Activated CD8-positive, alpha-beta memory T cell treated with anti-CD3 and anti-CD28 coated beads, Interleukin-2, amount 50 U/mL, for 1 hour (primary cell): ENCODE measurements around the gene IFITM1.
"Not testable (repeated sequence)": the region's sequence is repeated elsewhere in the genome, so short reads cannot be mapped to it uniquely, and the experiment has no call there.

Source experiments
- DNase-seq: peaks from one replicate; pipeline ENCODE4 v3.0.0-alpha.2; 2020; ENCODE audit errors: extremely low read depth

The IFITM1 gene

DNA sequence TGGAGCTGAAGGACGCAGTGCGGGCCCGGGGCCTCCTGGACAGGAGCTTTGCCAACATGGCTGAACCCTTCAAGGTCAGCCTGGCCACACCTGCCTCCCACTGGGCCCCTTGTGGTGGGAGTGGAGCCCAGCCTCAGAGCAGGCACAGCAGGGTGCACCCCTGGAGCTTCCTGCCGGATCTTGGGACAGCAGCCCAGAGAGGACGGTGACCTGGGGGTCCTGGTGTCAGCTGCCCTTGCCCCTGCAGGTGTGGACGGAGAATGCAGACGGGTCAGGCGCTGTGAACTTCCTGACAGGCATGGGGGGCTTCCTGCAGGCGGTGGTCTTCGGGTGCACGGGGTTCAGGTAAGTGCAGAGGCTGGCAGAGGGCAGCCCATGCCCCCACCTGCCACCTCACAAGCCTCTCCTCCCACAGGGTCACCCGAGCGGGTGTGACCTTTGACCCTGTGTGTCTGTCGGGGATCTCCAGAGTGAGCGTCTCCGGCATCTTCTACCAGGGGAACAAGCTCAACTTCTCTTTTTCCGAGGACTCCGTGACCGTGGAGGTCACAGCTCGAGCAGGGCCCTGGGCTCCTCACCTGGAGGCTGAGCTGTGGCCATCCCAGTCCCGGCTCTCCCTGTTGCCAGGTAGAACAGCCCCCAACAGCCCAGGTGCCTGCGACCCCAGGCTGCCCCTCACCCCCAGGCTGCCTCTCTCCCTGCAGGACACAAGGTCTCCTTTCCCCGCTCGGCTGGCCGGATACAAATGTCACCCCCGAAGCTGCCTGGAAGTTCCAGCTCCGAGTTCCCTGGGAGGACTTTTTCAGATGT is 19.8 kb upstream of the IFITM1 start:
- no peak for DNase-seq

DNA sequence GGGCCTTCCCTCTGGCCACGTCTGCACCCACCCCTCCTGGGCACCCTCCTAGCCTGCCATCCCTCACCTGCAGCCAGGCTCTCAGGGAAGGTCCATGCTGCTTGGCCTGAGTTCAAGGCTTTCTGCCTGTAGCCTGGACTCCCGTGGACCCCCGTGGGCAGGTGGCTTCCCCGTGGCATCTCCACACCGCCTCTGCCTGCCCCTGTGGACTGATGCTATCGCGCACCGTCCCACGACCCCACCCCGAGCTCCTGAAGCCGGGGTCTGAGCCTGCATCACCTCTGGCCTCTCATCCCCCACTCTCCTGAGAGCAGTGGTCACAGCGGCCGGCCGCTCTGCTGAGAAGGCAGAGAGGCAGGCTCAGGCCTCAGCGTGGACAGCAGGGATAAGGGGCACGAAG is 19.1 kb upstream of the IFITM1 start:
- no peak for DNase-seq

DNA sequence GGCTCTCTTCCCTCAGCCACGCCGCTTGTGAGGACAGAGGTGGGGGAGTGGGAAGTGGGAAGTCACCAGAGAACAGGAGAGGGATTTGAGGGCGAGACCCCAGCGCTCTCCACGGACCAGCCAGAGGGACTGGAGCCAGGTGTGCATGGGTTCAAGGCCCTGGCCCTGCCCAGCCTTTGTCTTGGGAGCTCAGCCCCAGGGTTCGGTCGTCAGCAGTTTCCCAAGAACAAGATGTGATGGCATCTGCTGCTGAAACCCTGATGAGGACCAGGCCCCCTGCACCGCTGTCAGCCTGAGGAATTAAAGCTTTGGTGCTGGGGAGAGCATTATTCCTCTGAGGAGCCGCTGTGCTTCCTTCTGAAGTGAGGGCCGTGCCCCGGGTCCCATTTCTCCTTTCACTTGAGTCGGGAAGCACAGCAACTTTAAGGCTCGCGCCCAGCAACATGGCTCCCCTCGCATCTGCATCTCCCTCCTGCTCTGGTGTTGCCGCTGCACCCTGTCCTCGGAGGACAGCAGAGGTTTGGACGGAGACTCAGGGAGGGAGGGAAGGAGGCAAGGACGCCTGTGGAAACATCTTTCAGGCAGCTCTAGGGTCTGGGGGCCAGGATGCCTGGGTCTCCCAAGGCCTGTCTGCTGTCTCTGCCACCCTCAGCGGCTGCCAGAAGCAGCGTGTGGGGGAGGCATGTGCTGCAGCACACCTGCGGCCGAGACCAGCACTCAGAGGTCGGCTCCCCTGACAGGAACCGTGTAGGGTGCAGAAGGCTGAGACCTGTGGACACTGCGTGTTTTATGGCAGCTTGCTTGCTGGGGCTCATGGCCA is 18.3 kb upstream of the IFITM1 start:
- no peak for DNase-seq

DNA sequence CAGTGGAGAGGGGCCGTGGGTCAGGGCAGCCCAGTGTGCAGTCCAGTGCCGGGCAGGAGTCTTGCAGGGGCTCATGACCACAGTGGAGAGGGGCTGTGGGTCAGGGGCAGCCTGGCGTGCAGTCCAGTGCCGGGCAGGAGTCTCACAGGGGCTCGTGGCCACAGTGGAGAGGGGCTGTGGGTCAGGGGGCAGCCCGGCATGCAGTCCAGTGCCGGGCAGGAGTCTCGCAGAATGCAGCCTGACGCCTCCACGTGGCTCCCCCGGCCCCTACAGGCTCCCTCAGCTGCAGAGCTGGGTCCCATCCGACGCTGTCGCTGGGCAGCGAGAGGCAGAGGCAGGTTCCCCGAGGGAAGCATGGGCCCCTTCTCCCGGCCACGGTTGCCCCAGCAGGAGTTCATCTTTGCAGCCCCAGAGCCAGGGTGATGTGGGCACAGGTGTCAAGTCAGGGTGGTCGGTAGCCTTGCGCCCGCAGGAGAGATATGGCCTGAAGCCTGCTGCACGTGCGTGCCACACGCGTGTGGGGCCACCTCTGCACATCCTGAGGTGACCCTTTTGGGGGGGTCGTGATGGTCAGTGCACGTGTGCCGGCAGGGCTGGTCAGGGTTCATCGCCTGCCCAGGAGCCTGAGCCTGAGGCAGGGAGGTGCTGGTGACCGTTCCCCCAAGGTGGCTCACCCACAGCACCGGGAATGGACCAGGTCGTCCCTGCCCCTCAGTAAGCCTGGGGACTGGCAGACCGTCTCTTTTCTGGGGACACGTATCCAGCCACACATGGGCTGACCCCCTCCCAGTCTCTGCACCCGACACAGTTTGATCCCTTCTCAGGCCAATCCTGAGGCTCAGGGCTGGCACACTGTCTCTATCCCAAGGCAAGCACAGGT is 17.4 kb upstream of the IFITM1 start:
- DNase-seq: no peak

DNA sequence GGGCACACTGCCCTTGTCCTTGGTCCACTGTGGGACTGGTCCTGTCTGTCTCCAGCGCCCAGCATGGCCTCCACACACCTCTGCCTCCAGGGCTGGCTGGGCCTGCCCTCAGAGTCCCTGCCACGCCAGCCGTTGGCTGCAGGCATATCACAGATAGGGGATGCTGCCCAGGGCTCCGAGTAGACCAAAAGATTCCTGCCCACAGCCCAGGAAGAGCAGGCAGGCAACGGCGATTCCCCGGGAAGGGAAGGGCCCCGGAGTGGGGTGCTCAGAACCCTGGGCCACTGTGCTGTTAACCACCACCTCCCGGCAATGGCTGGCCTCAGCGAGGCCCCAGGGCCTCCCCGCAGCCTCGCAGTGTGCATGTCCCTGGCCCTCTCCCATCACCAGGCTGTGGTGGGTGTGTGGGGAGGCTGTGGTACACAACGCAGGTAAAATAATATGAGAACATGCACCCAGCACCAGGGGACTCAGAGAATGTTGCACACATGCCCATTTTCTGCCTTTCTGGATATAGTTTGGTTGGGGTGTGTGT is 16.7 kb upstream of the IFITM1 start:
- DNase-seq: no peak

DNA sequence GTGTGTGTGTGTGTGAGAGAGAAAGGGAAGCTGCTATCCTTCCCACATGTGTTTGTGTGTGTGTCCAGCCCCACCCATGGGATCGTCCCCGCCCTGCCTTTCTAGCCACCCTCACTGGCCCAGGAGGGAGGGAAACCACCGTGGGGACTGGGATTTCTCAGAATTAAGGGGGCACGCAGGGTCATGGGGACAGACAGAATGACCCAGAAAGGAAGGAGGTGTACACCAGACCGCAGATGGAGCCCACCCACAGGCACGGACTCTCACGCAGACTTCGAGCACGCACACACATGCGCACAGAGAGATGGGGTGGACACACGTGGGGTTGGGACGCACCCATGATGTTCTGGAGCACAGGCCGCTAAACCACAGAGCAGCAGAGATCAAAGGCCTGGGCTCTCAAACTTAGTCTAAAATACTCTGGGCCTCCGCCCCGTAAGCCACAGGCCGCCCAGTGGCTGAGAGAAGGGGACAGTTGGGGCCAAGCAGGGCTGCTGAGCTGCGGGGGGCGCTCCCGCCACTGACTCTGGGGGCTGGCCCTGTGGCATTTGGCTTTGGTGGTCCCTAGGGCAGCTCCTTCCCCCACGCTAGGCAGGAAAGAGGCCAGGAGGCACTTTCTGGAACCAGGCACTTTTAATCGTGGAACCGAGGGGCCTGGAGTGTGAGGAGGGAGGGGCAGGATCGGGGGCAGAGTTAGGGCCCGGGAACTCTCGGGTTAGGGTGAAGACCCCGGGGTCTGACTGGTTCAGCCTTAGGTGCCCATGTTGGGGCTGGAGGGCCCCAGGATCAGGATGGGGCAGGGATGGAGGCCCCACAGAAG is 16.0 kb upstream of the IFITM1 start:
- no peak for DNase-seq

DNA sequence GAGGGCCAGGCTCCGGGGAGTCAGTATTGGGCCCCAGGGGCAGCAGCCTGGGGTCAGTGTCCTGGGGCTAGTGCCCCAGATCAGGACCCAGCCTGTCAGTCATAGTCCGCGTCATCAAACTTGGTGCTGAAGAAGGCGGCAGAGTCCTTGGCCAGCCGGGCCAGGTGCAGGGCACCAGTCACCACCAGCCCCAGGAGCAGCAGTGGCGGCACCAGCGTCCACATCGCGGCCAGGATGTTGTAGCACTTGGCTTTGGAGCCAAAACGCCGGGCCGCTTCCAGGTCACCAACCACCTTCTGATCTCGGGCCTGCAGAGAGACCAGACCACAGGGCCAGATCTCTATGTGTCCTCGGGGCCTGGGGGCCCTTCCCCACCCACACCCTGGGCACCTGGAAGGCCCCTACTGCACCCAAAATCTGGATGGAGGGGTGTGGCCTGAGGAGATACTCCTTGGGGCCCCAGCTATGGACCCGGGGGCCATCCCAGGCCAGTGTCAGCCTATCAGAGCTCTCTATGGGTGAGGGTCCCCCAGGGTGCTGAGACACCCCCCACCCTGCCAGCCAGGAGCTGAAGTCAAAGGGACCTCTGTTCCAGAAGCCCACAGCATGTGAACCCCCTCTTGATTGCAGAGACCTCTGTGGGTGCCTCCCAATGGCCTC is 15.3 kb upstream of the IFITM1 start:
- DNase-seq: no peak

DNA sequence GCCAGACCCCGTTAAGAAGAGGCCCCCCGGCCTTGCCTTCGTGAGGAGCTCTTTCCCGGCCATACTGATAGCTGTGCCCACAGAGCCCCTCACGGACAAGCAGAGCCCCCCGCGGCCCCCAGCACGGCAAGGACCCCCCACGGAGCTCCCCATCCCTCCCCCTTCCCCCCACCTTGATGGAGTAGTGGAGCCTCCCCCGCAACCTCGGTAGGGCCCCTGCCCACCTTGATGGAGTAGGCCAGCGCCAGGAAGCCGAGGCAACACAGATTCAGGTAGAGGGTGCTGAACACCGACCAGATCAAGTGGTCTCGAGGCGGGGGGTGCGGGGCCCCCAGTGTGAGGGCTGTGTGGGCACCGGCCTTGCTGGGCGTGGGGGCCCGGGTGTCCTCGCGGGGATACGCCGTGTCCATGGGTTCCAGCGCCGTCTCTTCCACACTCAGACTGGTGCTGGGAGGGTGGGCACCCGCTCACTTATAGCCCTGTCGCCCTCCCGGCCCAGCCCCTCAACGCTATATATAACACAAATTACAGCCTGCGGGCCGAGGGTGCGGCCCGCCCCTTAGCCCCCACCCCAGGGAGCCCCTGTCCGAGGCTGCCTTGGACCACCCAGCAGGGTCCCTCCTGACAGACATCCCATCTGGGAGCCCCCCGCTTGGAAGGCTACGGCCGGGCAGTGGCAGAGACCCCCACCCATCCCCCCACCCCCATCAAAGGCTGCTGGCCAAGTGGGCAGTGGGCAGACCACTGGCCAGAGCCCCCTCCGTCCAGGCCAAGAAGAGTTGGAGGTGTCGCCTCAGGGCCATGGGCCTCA is 14.6 kb upstream of the IFITM1 start, which contains the start of gene IFITM5:
TSS of gene IFITM5 (minus strand) at position 446 of the 811 bp plus-strand sequence. CDS start at position 410, 36 bp downstream.
- DNase-seq: no peak

DNA sequence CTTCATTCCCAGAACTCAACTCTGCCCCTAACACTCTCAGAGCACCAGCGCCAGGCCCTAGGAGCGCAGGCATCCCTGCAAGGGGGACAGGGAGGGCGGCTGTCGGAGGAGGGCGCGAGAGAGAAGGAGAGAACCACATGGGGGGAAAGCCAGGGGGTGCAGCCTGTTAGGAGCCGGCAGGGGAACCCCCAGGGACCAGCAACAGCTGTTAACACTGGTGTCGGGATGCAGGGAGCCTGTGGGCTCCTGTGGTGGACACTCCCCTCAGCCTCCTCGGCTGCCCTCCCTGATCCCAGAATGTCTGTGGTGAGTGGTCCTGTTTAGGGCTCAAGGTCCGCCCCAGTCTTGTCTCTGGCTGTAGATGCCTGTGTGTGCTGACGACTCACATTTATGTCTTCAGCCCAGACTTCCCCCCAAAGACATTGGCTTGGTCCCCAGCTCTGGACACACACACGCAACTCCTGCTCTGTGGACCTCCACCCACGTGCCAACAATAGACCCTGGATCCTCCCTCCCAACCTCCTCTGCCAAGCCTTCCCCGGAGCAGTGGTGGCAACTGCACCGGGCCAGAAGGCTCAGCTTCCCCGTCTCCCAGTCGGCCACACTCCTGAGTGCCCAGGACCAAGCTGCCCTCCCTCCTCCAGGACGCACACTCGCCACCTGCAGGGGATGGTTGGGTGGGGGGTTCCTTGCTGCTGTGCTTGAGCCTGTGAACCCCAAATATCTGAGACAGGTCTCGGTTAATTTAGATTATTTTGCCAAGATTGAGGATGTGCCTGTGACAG is 13.7 kb upstream of the IFITM1 start:
- DNase-seq: no peak

DNA sequence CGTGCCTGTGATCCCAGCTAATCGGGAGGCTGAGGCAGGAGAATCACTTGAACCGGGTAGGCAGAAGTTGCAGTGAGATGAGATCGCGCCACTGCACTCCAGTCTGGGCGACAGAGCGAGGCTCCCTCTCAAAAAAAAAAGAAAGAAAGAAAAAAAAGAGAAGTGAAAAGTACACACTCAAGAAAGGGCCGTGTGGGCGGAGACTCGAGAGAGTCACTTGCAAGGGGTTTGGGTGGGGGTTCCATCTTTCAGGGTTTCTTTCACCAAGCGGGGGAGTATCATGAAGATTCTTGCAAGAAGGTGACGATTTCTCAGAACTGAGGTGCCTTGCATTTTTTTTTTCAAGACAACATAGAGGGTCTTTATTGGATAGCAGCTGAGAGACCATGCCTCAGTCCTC is 10.5 kb upstream of the IFITM1 start:
- no peak for DNase-seq

DNA sequence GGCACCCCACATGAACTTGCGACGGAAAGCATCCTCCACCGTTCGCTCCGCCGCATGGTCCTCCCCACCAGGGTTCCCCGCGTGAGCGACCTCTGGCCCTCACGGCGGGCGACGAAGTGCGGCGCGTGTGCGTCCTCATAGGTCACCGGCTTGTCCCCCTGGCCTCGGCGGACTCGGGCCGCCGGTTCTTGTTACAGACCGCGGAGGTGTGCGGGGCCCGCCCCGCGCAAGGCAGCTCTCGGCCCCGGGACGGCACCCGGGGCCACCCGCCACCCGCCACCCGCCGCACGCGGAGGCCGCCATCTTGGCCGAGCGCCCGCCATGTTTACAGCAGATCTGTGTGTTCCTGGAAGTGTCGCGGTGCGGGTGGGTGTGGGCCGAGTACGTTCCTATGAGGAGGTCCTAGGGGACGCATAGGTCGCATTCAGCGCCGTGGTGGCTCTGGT is 9.8 kb upstream of the IFITM1 start:
- DNase-seq: no peak

DNA sequence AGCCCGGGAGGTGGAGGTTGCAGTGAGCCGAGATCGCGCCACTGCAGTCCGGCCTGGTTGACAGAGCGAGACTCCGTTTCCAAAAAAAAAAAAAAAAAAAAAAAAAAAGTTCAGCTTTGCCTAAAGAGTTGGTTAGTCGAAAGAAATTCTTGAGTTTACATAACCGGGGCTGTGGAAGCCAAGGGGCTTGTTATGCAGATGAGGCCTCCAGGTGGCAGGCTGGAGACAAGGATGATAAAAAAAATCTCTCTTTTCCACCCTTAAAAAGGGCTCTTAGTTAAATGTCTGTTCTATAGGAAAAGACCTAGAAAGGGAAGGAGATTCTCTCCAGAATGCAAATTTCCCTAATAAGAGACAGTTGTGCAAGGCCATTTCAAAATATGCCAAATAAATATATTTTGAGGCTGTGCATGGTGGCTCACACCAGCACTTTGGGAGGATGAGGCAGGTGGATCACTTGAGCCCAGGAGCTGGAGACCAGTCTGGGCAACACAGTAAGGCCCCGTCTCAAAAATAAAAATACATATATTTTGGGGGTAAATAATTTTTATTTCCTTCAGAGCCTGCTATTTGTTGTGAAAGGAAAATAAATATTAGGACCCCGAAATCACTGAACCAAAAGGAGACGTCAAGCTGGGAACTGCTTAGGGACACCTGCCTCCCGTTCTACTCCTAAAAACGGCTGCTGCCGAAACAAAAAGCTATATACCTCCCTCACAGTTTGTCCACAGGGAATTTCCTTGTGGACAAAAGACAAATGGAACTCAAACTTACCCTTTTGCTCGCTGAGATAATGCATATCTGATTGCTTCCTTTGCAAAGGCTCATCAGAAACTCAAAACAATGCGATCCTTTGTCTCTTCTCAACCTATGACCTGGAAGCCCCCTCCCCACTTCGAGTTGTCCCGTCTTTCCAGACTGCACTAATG is 8.7 kb upstream of the IFITM1 start:
- no peak for DNase-seq

DNA sequence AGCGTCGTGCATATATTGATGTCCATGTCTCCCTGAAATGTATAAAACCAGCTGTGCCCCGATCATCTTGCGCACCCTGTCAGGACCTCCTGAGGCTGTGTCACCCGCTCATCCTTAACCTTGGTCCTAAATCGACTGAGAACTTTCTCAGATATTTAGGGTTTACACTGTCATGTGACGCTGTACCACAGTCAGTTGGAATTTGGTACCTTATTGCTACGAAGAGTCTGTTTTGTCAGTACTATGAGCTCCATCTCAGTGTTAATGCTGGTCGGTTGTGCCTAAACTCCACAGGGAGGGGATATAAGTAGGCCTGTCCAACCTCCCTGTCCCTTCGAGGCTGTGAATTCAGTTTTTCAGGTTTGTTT is 8.0 kb upstream of the IFITM1 start:
- no peak for DNase-seq

DNA sequence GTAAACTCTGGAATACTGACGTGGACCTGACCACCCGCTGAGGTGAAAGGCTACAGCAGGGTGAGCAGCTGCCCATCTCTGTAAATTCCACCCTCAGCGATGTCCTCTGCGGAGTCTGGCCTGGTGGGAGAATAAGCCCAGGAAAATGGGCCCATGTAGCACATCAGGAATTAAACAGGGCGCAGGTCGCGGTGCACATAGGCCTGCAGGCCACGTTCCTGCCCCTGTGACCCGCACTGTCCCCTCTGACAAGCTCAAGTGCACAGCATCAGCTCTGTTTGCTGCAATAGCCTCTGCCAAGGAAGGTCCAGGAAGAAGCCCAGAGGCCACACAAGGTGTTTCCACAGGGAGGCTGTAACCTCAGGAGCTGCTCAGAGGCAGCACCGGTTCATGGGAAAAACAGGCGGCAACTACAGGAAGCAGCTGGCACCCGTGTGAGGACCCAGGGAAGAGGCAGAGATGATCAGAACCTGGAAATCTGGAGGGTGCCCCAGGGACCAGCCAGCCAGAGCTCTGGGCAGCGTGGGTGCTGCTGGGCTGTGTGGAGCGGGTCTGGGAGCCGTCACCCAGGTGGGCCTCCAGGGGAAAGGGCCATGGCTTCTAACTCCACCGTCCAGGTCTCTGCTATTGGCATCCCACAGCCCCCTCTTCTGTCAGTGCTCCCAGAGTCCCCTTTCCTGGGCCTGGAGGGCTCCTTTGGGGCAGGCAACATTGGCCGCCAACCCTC is 7.0 kb upstream of the IFITM1 start:
- DNase-seq: no peak

DNA sequence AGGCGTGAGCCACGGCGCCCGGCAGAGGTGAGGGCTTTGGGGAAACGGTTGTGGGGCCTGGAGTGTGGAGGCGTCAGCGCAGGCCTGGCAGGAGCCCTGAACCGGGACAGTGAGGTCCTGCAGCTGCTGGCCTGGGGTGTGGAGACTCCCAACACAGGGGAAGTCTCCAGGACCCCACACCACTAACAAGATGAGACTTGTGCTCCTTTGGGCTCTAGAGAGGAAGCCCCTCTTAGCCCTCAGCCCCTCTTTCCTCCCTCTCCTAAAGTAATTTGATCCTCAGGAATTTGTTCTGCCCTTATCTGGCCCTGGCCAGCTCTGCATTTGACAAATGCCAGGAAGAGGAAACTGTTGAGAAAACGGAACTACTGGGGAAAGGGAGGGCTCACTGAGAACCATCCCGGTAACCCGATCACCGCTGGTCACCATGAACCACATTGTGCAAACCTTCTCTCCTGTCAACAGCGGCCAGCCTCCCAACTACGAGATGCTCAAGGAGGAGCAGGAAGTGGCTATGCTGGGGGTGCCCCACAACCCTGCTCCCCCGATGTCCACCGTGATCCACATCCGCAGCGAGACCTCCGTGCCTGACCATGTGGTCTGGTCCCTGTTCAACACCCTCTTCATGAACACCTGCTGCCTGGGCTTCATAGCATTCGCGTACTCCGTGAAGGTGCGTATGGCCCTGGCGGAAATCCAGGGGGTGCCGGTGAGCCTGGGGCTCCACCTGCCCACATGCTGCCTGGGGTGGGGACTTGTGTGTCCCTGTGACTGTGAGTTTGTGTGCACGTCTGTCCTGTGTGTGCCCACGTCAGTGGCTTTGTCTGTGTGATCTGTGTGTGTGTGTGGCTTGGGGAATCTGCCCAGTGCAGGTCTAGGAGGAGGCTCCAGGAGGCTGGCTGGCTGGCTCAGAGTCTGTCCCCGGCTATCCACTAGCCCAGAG is 5.8 kb upstream of the IFITM1 start, which contains the start of gene IFITM2:
TSS of gene IFITM2 (plus strand) at position 51 of the 943 bp plus-strand sequence. CDS start at position 428, 377 bp downstream.
- not testable (repeated sequence) for DNase-seq
